HG02840 (cell line): ENCODE measurements around the gene EHD4.
A peak's percentile ranks its signal among the peaks of the same experiment; 100 is the strongest.

Source experiments
- ATAC-seq: cut with Tn5 transposase; IDR thresholded peaks from one replicate; pipeline ENCODE4 v1.9.1; 2021; ENCODE audit warnings: mild to moderate bottlenecking, moderate library complexity, moderate number of reproducible peaks; ENCODE audit not compliant: unreplicated experiment, low FRiP score

The EHD4 gene

DNA sequence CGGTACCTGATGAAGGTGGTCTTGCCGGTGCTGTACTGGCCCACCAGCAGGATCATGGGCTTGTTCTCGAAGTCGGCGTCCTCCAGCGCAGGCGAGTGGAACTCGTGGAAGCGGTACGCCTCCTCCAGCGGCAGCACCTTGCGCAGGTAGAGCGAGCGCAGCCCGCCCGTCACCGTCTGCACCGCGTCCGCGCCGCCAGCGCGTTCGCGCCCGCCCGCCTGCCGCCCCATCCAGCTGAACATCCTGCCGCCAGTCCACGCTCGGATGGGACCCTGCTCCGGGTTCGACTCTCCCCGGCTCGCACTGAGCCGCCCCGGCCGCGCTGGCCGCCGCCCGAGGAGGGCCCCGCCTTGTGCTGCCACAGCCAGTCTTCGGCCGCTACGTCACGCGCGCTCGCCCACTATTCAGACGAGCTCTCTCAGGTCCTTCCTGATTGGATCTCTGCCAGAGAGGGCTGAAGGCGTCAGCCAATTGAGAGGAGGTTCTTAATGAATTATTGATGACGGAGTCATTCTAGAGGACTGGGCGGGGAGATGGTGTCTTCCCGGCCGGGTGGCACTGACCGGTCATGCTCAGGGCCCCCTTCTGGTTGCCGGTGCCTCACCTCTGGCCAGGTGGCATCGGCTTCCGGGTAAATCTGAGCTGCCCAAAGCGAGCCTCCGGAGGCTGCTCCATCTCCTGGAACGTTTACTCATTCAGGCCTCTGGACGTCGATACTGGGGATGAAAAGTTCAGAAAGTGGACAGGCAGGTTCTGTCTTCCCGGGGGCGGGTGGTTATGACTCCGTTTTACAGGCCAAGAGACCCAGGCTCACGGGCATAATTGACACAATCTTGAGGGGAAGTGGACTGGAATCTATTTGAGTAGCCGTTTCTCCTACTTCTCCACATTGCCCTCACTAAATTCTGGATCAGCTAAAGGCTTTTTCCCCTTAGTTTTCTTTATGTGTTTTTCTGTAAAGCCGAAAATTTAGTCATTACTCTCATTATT is at the start of gene EHD4:
EHD4 (minus strand) TSS at position 305 of the 990 bp plus-strand sequence; CDS start at position 242, 63 bp downstream.
- ATAC-seq: peak; percentile 69

DNA sequence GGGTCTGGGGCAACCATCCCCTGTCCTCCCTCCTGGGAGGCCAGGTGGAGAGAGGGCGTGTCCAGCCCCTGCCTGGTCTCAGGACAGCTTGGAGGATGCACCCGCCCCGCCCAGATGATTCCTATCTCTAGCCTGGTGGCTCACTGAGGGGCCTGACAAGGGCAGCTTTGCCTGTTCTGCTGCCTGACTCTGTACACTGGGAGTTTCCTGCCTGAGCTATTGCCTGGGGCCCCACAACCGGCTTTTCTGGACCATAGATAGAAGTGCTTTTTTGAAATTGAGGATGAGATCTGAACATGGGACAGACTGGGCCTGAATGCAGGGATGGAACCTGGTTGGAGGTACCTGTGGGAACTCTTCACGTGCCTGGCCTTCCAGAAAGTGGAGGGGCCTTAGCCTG is 49.2 kb upstream of the EHD4 start:
- ATAC-seq: no peak

DNA sequence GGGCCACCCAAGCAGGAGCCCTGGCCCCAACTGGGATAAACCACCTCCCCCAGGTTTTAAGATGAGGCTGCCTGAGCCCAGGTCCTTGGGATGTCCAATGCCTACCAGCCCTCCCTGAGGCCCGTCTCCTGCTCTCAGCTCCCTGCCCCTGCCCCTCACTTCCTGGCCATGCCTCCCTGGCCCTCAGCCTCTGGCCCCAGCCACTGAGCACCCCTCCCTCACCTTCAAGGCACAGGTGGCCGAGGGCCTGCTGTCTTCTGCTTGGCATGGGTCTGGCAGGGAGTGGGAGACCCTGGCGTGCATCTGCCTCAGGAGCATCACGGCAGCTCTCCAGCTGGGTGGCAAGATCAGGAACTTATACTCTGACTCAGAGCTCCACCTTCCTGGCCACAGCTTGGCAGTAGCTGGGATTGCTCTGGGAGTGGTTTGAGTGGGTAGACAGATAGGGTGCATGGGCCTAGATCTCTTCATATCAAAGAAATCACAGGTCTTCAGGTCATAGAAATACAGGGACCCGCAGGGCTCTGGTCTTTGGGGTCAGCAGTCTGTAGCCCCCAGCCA is 48.4 kb upstream of the EHD4 start, which contains the start of gene PLA2G4E:
PLA2G4E (minus strand) TSS at position 330 of the 561 bp plus-strand sequence; CDS start at position 318, 12 bp downstream.
- ATAC-seq: no peak

DNA sequence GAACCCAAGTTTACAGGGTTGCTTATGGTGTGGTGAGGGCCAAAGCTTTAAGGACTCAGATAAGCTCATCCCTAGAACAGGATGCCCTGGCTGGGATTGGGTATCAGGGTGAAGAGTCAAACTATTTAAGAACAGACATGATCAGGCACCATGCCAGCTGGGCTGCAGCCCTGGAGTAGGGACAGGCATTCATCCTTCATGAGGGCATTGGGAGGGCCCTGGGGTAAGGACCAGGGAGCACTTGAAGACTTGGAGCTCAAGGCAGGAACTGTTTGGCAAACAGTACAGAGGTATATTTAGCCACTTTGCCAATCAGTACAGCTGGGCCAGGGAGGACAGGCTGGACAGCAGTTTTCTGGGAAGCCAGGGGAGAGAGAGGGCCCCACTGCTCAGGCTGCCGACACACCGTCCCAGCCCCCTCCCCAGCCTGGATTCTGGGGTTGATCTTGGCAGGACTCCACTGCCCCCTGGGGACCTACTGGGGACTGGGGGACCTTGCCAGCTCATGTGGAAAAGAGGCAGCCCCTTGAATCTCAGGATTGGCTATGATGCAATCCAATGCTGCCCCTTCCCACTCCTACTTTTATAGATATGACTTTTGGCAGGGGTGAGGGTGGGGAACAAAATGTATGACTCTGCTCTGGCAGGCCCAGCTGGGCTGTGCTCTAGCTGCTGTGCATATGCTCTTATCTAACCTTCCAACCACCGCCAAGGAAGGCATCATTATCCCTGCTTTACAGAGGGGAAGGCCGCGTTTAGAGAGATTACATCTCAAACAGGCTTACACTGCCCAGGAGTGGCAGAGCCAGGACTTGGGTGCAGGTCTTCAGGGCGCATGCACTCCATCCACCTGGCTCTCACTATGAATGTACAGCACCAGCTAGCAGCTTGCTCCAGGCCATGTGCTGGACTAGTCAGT is 46.2 kb upstream of the EHD4 start:
- ATAC-seq: no peak

DNA sequence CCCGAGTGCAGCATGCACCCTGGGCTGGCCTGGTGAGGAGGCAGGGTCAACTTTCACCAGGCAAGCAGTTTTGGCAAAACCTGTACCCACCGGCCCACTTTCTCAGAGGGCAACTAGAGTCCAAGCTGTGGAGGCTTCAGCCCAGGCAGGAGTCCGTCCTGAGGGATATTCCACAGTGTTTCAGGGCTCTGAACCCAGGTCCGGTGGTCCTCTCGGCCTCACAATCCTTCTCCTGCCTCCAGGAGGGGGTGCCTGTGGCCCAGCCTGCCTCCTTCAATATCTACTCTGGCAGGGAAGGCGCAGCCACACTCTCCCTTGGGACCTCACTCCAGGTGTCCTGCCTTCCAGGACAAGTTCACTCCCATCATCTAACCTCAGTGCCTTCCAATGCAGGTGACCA is 44.6 kb upstream of the EHD4 start:
- ATAC-seq: no peak

- ATAC-seq: no peak
These were observed 42.0 kb upstream of the EHD4 start for GRCh38 chr15:42014406-42014805.

- no peak for ATAC-seq
These were observed 40.6 kb upstream of the EHD4 start for GRCh38 chr15:42012928-42013482.

DNA sequence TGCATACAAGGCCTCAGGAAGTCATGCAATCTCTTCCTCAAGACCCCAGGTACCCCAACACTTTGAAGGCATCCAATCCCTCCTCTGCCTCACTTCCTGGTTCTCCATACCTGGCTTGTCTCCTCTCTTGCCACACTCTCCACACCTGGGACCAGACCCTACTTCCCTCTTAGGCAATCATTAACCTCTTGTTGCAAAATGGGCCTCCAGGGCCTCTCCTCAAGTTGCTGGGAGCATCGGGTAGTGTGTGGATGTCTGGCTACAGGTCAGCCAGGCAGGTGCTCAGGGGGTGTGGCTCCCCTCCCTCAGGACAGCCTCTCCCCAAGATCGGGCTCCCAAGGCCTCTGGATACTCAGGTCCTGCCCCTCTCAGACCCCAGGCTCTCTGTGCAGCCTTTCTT is 39.9 kb upstream of the EHD4 start:
- no peak for ATAC-seq

- no peak for ATAC-seq
These were observed 38.7 kb upstream of the EHD4 start for GRCh38 chr15:42011074-42011473.

DNA sequence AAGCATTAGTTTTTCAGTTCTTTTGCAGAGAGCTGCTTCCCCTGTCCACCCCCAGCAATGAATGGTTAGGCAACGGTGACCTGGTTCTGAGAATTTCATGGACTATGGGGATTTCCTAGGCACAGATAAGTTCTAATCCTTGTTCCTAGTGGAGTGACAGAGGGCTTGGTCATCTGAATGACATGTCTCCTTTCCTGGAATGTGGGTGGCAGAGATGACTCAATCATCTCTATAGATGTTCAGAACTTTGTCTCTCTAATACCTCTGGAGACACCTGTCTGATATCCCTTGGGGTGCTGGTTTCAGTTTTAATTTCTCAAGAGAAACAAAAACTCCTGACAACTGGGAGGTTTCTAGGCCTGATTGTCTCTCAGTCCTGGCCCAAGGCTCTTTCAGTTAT is 38.1 kb upstream of the EHD4 start:
- no peak for ATAC-seq

DNA sequence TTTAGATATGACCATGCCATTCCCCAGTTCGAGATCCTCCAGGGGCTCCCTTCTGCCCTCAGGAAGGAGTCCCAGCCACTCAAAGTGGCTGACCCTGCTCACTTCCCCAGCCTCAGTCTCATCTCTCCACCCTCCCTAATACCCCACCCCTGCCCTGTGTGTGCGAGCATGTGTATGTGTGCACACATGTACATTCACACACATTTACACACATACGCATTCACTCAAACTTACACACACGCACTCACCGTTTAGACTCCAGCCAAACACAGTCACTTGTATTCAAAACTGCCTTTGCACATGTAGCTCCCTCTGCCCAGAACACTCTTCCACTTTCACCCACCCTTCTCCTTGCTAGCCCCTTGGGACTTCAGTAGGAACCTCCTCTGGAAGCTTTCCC is 37.1 kb upstream of the EHD4 start:
- ATAC-seq: no peak

GRCh38 chr15:42009022-42009421 is 36.7 kb upstream of the EHD4 start:
- no peak for ATAC-seq

DNA sequence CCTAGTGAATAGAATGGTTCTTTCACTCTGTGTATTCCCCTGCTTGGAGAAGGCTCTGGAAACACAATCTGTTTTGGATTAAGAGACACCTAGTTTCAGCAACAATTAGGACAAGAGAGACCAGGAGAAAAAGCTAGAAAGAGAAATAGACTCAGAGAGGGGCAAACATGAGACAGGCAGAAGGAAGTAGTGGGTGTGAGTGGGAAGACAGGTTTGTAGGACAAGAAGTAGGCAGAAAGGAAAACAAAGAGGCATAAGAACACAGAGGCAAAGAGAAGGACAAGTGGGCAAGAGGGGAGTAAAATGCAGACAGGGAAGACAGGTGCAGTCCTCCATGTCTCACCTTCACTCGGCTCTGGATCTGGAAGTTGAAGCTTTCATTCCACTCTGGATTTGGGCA is 35.0 kb upstream of the EHD4 start:
- no peak for ATAC-seq

- no peak for ATAC-seq
These were observed 30.0 kb upstream of the EHD4 start for GRCh38 chr15:42002333-42002732.

- no peak for ATAC-seq
These were observed 28.9 kb upstream of the EHD4 start for GRCh38 chr15:42001236-42001635.

DNA sequence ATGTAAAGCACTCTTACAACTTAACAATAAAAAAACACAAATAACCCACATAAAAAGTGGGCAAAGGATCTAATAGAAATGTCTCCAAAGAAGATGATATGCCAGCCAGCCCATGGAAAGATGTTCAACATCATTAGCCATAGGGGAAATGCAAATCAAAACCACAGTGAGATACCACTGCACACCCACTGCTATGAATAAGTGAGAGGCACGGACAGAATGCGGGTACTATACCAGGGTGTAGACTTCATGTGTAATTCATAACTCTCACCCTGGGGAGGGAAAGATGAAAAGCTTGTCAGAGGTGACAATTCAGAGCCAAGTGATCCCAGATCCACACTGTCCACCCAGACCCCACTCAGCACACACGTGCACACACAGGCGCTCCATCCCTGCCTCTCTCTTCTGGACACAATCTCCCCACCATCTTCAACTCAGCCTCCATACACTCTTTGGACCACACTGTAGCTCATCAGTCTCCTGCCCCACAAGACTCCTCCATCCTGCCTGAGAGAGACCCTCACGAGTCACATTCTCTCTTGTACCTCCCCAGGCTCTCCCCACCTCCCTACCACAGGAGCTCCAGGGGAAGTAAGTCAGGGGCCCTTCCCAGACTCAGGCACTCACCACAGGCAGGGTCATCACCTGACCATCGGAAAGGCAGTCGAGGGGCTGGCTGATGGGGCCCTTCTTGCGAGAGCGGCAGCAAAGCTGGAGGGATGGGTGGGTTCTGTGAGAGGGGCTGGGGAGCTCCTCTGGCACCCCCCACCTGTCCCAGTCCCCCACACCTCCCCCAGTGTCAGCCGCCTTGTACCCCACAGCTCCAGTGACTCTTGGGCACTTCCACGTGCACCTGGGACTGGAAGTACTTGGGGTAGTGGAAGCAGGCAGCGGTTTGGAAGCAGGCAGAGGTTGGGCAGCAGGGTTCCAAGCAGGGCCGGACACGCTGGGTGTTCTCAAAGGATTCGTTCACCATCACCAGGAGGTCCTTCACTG is 27.2 kb upstream of the EHD4 start:
- no peak for ATAC-seq

DNA sequence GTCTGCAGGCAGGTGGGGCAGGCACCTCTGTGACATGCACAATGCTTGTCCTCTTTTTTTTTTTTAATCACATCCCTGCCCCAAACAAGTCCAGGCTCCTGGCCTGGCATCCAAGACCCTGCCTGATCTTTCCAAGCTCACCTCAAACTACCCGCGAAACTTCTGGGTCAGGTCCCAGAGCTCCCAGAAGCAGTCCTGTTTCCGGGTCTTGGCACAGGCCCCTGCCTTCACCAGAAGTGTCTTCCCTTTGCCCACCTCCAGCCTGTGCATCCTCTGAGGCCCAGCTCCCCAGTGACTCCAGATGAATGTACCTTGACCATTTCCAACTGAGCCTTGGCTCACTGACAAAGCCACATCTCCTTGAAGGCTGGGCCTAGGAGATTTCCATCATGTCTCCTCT is 25.5 kb upstream of the EHD4 start:
- no peak for ATAC-seq

GRCh38 chr15:41996921-41997592 is 24.7 kb upstream of the EHD4 start:
- no peak for ATAC-seq

DNA sequence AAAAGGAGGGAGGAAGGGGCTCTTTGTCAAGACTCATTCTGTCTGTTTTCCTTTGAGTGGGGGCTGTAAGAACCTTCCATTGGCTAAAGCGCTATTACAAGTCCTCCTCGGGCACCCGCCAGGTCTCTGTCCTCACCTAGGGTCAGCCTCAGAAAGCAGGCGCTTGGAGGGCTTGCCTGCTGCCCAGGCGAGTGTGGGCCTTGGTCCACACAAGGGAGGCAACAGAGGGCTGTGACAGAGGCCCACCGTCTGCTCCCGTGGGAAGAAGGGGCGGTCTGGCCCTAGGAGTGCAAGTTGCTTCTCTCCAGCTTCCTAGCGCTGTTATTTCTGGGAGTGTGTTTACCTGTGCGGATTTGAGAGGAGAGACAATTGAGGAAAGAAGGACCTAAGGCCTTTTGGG is 24.0 kb upstream of the EHD4 start:
- ATAC-seq: no peak
